HG02763 (cell line): ENCODE measurements around the gene AFG3L2.

Experiments
- ATAC-seq: cut with Tn5 transposase; IDR thresholded peaks from one replicate; pipeline ENCODE4 v1.9.1; 2021; ENCODE audit warnings: mild to moderate bottlenecking, moderate library complexity; ENCODE audit not compliant: unreplicated experiment

Gene AFG3L2

GRCh38 chr18:12362473-12363174, 14.4 kb downstream of the AFG3L2 start:
- ATAC-seq = no peak

GRCh38 chr18:12361770-12362378, 15.2 kb downstream of the AFG3L2 start:
- ATAC-seq = no peak

- no peak for ATAC-seq
Measured at GRCh38 chr18:12359515-12359927, 17.5 kb downstream of the AFG3L2 start.

GRCh38 chr18:12352188-12352587, 24.8 kb downstream of the AFG3L2 start:
- no peak for ATAC-seq

GRCh38 chr18:12347895-12348294, 29.1 kb downstream of the AFG3L2 start:
- no peak for ATAC-seq

GRCh38 chr18:12346240-12346565, 30.8 kb downstream of the AFG3L2 start:
- no peak for ATAC-seq

- no peak for ATAC-seq
Measured at GRCh38 chr18:12345491-12346239, 31.4 kb downstream of the AFG3L2 start.

GRCh38 chr18:12342661-12343060, 34.4 kb downstream of the AFG3L2 start:
- no peak for ATAC-seq

- no peak for ATAC-seq
Measured at GRCh38 chr18:12340945-12341660, 35.9 kb downstream of the AFG3L2 start.

- no peak for ATAC-seq
Measured at GRCh38 chr18:12338382-12338781, 38.6 kb downstream of the AFG3L2 start.

GRCh38 chr18:12336887-12337286, 40.1 kb downstream of the AFG3L2 start:
- no peak for ATAC-seq

- no peak for ATAC-seq
Measured at GRCh38 chr18:12336171-12336613, 40.8 kb downstream of the AFG3L2 start.

GRCh38 chr18:12335503-12335902, 41.5 kb downstream of the AFG3L2 start:
- no peak for ATAC-seq

GRCh38 chr18:12334863-12335262, 42.2 kb downstream of the AFG3L2 start:
- ATAC-seq = no peak

- no peak for ATAC-seq
Measured at GRCh38 chr18:12334366-12334808, 42.6 kb downstream of the AFG3L2 start.

GRCh38 chr18:12333506-12334290, 43.3 kb downstream of the AFG3L2 start:
- no peak for ATAC-seq

- ATAC-seq = no peak
Measured at GRCh38 chr18:12330766-12331165, 46.3 kb downstream of the AFG3L2 start.

GRCh38 chr18:12329125-12329698, 47.8 kb downstream of the AFG3L2 start:
- no peak for ATAC-seq

GRCh38 chr18:12328179-12328823, 48.7 kb downstream of the AFG3L2 start:
- ATAC-seq = no peak
